Measurements from ENCODE around the gene KIAA1958.

- TF ChIP-seq, protein P1, sequence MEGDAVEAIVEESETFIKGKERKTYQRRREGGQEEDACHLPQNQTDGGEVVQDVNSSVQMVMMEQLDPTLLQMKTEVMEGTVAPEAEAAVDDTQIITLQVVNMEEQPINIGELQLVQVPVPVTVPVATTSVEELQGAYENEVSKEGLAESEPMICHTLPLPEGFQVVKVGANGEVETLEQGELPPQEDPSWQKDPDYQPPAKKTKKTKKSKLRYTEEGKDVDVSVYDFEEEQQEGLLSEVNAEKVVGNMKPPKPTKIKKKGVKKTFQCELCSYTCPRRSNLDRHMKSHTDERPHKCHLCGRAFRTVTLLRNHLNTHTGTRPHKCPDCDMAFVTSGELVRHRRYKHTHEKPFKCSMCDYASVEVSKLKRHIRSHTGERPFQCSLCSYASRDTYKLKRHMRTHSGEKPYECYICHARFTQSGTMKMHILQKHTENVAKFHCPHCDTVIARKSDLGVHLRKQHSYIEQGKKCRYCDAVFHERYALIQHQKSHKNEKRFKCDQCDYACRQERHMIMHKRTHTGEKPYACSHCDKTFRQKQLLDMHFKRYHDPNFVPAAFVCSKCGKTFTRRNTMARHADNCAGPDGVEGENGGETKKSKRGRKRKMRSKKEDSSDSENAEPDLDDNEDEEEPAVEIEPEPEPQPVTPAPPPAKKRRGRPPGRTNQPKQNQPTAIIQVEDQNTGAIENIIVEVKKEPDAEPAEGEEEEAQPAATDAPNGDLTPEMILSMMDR (IDR thresholded peaks at IDR 0.05; ENCODE audit: insufficient read depth, low read length): no peak
- no peak for TF ChIP-seq POLR2AphosphoS5 (IDR thresholded peaks at IDR 0.05; ENCODE audit: low read depth)
- TF ChIP-seq, protein P2, sequence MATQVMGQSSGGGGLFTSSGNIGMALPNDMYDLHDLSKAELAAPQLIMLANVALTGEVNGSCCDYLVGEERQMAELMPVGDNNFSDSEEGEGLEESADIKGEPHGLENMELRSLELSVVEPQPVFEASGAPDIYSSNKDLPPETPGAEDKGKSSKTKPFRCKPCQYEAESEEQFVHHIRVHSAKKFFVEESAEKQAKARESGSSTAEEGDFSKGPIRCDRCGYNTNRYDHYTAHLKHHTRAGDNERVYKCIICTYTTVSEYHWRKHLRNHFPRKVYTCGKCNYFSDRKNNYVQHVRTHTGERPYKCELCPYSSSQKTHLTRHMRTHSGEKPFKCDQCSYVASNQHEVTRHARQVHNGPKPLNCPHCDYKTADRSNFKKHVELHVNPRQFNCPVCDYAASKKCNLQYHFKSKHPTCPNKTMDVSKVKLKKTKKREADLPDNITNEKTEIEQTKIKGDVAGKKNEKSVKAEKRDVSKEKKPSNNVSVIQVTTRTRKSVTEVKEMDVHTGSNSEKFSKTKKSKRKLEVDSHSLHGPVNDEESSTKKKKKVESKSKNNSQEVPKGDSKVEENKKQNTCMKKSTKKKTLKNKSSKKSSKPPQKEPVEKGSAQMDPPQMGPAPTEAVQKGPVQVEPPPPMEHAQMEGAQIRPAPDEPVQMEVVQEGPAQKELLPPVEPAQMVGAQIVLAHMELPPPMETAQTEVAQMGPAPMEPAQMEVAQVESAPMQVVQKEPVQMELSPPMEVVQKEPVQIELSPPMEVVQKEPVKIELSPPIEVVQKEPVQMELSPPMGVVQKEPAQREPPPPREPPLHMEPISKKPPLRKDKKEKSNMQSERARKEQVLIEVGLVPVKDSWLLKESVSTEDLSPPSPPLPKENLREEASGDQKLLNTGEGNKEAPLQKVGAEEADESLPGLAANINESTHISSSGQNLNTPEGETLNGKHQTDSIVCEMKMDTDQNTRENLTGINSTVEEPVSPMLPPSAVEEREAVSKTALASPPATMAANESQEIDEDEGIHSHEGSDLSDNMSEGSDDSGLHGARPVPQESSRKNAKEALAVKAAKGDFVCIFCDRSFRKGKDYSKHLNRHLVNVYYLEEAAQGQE (IDR thresholded peaks at IDR 0.05; ENCODE audit: insufficient replicate concordance, low read depth): no peak
- TF ChIP-seq GABPA (IDR thresholded peaks at IDR 0.05; ENCODE audit: low read depth): no peak
- no peak for TF ChIP-seq SPI1 (IDR thresholded peaks at IDR 0.05; ENCODE audit: borderline replicate concordance, low read depth)
Observed at GRCh38 chr9:112541685-112542084, 55.1 kb downstream of the KIAA1958 start.

Measured in HL-60 (cell line).